ENCODE data around the gene ESAM. TPM values are rescaled to one million over a fixed set of nuclear protein-coding genes. Genes with fewer than 3 reads are reported as not detected.

Gene ESAM
- total and polyA plus RNA-seq, 10 of the 15 experiments (the other 5 are each of a cell fraction or from before 2014, with no cell fraction given), result 2.7 to 43.6 (median 19.5) TPM

DNA sequence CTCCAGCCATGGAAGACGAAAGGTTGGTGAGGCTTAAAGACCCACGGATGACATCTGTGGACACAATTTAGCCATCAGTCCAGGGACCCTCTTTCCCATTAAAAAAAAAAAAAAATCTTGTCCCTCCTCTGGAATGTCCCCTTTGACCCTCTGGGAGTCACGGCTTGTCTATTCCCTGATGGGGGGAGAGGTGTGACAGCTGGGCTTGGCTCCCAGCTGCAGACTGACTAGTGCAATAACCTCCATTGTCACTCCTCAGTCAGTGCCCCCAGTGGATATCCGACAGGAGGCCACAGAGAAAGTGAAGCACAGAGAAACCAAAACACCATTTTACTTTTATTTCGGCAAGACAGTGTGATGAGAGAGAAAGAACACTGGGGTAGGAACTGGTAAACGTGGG is 7.4 kb downstream of the ESAM start (continued):
- TF ChIP-seq, protein P1, sequence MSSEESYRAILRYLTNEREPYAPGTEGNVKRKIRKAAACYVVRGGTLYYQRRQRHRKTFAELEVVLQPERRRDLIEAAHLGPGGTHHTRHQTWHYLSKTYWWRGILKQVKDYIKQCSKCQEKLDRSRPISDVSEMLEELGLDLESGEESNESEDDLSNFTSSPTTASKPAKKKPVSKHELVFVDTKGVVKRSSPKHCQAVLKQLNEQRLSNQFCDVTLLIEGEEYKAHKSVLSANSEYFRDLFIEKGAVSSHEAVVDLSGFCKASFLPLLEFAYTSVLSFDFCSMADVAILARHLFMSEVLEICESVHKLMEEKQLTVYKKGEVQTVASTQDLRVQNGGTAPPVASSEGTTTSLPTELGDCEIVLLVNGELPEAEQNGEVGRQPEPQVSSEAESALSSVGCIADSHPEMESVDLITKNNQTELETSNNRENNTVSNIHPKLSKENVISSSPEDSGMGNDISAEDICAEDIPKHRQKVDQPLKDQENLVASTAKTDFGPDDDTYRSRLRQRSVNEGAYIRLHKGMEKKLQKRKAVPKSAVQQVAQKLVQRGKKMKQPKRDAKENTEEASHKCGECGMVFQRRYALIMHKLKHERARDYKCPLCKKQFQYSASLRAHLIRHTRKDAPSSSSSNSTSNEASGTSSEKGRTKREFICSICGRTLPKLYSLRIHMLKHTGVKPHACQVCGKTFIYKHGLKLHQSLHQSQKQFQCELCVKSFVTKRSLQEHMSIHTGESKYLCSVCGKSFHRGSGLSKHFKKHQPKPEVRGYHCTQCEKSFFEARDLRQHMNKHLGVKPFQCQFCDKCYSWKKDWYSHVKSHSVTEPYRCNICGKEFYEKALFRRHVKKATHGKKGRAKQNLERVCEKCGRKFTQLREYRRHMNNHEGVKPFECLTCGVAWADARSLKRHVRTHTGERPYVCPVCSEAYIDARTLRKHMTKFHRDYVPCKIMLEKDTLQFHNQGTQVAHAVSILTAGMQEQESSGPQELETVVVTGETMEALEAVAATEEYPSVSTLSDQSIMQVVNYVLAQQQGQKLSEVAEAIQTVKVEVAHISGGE (CRISPR knock-in tag; IDR thresholded peaks at IDR 0.05), result no peak

DNA sequence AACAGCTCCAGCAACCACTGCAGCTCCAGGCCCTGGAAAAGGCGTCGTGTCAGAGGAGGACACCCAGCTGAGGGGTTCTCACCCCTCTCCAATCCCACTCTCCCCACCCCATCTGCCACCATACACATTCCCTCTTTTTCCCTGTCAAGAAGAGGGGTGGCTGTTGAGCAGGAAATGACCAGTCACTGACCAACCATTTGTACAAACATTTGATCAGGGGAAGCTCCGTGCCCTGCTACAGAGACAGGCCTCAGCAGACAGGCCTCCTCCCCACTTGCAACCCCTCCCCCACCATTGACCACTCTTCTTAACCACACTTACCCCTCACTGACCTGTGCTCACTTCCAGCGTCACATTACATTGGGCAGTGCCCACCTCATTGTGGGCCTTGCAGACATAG is 7.8 kb downstream of the ESAM start:
- DNase-seq (ENCODE audit: low read depth, low spot score) (no peak), FAIRE-seq (no peak), ATAC-seq (no peak)
- SMC1A ChIA-PET (ENCODE audit: uncharacterized antibody, unreplicated experiment), result interaction anchor here (0.5 kb wide), 1 partner anchor 85 kb away, joined by 3 read pairs; no protein-coding TSS in a partner anchor
- WGBS (ENCODE audit: insufficient coverage, insufficient replicate concordance, low lambda C conversion rate, missing lambda C conversion rate), result 67% methylated on average over 4 of the region's 4 CpGs
- H4K20me1 ChIP-seq (ENCODE audit: control insufficient read depth, insufficient read depth), result no peaks in the 10 kb centered on the region
- intact Hi-C loops (cut with micrococcal nuclease; ENCODE audit: unreplicated experiment), result no loop called here
- no peak overlapping the region for H3K9ac ChIP-seq (ENCODE audit: control insufficient read depth, insufficient read depth, low read length)
- no peak overlapping the region for H3K4me3 ChIP-seq
- H3K4me2 ChIP-seq (ENCODE audit: control insufficient read depth, insufficient read depth), result no peak overlapping the region
- in situ Hi-C loops (cut with MboI), result no loop called here
- H3K79me2 ChIP-seq (ENCODE audit: control insufficient read depth, insufficient read depth, low read length), result peaks cover 19% of the 10 kb centered on the region
- no peaks in the 10 kb centered on the region for H3K27me3 ChIP-seq (replicated peaks in 1 of 2; ENCODE audit: control insufficient read depth in 2 of 2, insufficient read depth in 2 of 2, low read length in 1 of 2)
- POLR2A ChIA-PET, result interaction anchor here (0.6 kb wide), 1 partner anchor 1692 kb away, joined by 3 read pairs; the partner anchor contains the start of gene HSPA8
- no peak overlapping the region for H3K27ac ChIP-seq (ENCODE audit: control insufficient read depth, insufficient read depth)
- no TSS peak for BruUV-seq (replicated peaks)
- H3K4me1 ChIP-seq (ENCODE audit: control insufficient read depth, insufficient read depth, low read length), result peaks cover 11% of the 10 kb centered on the region
- no peak for TF ChIP-seq CHD2 (IDR thresholded peaks at IDR 0.05; ENCODE audit: borderline replicate concordance, low read depth, low read length)
- no peak for TF ChIP-seq SIN3A (IDR thresholded peaks at IDR 0.05; ENCODE audit: low read depth, low read length)
- no peak for TF ChIP-seq NR2C2 (IDR thresholded peaks at IDR 0.05; ENCODE audit: borderline replicate concordance, control insufficient read depth, insufficient read length, low read depth)
- TF ChIP-seq, protein P1 (CRISPR knock-in tag; IDR thresholded peaks at IDR 0.05), result no peak
- no peak for TF ChIP-seq ATF7 (IDR thresholded peaks at IDR 0.05; ENCODE audit: low read depth)
- no peak for TF ChIP-seq ETV6 (conservative IDR thresholded peaks at IDR 0.05 in 1 of 2, IDR thresholded peaks at IDR 0.05 in 1 of 2; ENCODE audit: borderline replicate concordance in 1 of 2, low read depth in 1 of 2)
- no peak for TF ChIP-seq EZH2 (IDR thresholded peaks at IDR 0.05; ENCODE audit: borderline replicate concordance, control insufficient read depth, low read depth, low read length)
- no peak for TF ChIP-seq NFYA (IDR thresholded peaks at IDR 0.05; ENCODE audit: borderline replicate concordance, low read depth, low read length)
- TF ChIP-seq ZNF274 (IDR thresholded peaks at IDR 0.05; ENCODE audit: insufficient read depth, insufficient read length), result no peak
- TF ChIP-seq, protein P2, sequence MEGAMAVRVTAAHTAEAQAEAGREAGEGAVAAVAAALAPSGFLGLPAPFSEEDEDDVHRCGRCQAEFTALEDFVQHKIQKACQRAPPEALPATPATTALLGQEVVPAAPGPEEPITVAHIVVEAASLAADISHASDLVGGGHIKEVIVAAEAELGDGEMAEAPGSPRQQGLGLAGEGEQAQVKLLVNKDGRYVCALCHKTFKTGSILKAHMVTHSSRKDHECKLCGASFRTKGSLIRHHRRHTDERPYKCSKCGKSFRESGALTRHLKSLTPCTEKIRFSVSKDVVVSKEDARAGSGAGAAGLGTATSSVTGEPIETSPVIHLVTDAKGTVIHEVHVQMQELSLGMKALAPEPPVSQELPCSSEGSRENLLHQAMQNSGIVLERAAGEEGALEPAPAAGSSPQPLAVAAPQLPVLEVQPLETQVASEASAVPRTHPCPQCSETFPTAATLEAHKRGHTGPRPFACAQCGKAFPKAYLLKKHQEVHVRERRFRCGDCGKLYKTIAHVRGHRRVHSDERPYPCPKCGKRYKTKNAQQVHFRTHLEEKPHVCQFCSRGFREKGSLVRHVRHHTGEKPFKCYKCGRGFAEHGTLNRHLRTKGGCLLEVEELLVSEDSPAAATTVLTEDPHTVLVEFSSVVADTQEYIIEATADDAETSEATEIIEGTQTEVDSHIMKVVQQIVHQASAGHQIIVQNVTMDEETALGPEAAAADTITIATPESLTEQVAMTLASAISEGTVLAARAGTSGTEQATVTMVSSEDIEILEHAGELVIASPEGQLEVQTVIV (IDR thresholded peaks at IDR 0.05; ENCODE audit: borderline replicate concordance, partially characterized antibody), result no peak
- H3K36me3 ChIP-seq (ENCODE audit: control insufficient read depth in 2 of 2, insufficient read depth in 2 of 2, low read length in 1 of 2), result no peaks in the 10 kb centered on the region; a peak in 1 of 4 replicates
- H2AFZ ChIP-seq (ENCODE audit: control insufficient read depth, low read depth, low read length), result no peak overlapping the region
- RAD21 ChIA-PET (ENCODE audit: unreplicated experiment), result interaction anchor here (1.0 kb wide), 1 partner anchor 9 kb away, joined by 3 read pairs; no protein-coding TSS in a partner anchor
- H3K9me3 ChIP-seq (replicated peaks; ENCODE audit: control insufficient read depth, insufficient read depth, low read length), result no peaks in the 10 kb centered on the region
- CTCF ChIA-PET, result interaction anchor here (16.1 kb wide), 1 partner anchor 10 kb away, joined by 202 read pairs; the partner anchor contains the start of gene NRGN

Data from GM12878 (cell line).